Panc1 (cell line): ENCODE results near the gene PLEKHH2. TPM values are rescaled to one million over a fixed set of nuclear protein-coding genes. Genes with fewer than 3 reads are reported as not detected.

Source experiments
- ATAC-seq: fragments of 200-7000 bp; cut with Tn5 transposase; 2 replicates; pipeline ENCODE4 v1.9.1; 2020; ENCODE audit warnings: mild to moderate bottlenecking, moderate library complexity
- BruUV-seq: library from RNA; stranded (reverse); fragments of 400-500 nt; replicated peaks from 2 replicates; lab custom pipeline; 2021; lab: Mats Ljungman, UMichigan
- CTCF ChIA-PET: fragments of 300-600 bp; sonication (Branson Sonifier 250); formaldehyde crosslinking; loops from one replicate; lab custom pipeline; 2022; ENCODE audit warnings: antibody characterized with exemption; lab: Charles Lee
- POLR2A ChIA-PET: fragments of 300-600 bp; sonication (Branson Sonifier 250); formaldehyde crosslinking; loops from one replicate; lab custom pipeline; 2022; ENCODE audit warnings: antibody characterized with exemption; lab: Charles Lee
- DNase-seq: peaks from one replicate; pipeline ENCODE4 v3.0.0-alpha.2; 2010; ENCODE audit warnings: low read depth, low spot score
- H3K27ac ChIP-seq: 2 replicates; pipeline ENCODE4 v1.5.1; 2011; ENCODE audit warnings: mild to moderate bottlenecking, low read length, inconsistent platforms
- H3K27me3 ChIP-seq: fragments of 200-500 bp; sonication (Bioruptor generic); 2 replicates; pipeline ENCODE4 v1.6.0; 2014; ENCODE audit warnings: low read length, inconsistent platforms; ENCODE audit not compliant: control insufficient read depth, insufficient read depth
- H3K36me3 ChIP-seq: fragments of 200-500 bp; sonication (Bioruptor generic); 2 replicates; pipeline ENCODE4 v1.5.1; 2014; ENCODE audit warnings: inconsistent platforms, mild to moderate bottlenecking, low read length, moderate library complexity; ENCODE audit not compliant: control insufficient read depth, insufficient read depth
- H3K4me1 ChIP-seq: 2 replicates; pipeline ENCODE4 v1.5.1; 2011; ENCODE audit warnings: inconsistent platforms, mild to moderate bottlenecking, low read length, moderate library complexity; ENCODE audit not compliant: control insufficient read depth, insufficient read depth
- H3K4me3 ChIP-seq, 2 experiments: 2 replicates each; pipeline ENCODE4 v1.5.1; 2011 to 2012; ENCODE audit warnings: low read depth in 2 of 2, low read length in 2 of 2, mild to moderate bottlenecking in 2 of 2, inconsistent platforms in 1 of 2, moderate library complexity in 1 of 2
- H3K9me3 ChIP-seq: fragments of 200-500 bp; sonication (Bioruptor generic); 2 replicates; pipeline ENCODE4 v1.5.1; 2014; ENCODE audit warnings: low read depth, mild to moderate bottlenecking, inconsistent platforms, low read length, moderate library complexity; ENCODE audit not compliant: control insufficient read depth, insufficient read depth
- POLR2AphosphoS5 ChIP-seq: IDR thresholded peaks from 2 replicates; pipeline ENCODE4 v1.6.1; 2012; ENCODE audit warnings: mild to moderate bottlenecking, low read depth, low read length, moderate library complexity
- SIN3A ChIP-seq: IDR thresholded peaks from 2 replicates; pipeline ENCODE4 v1.6.1; 2012; ENCODE audit warnings: low read depth, mild to moderate bottlenecking, low read length, moderate library complexity, borderline replicate concordance; ENCODE audit not compliant: insufficient read depth
- TCF7L2 ChIP-seq: IDR thresholded peaks from 2 replicates; pipeline ENCODE4 v1.6.1; 2011; ENCODE audit warnings: mild to moderate bottlenecking, low read depth, low read length, inconsistent platforms
- in situ Hi-C: cut with HindIII; loops from 2 replicates; pipeline ENCODE4 v1.10.0; 2016; ENCODE audit warnings: low sequenced_read_pairs, low pct_unique_long_range_greater_than_20kb
- intact Hi-C: fragments of 100-400 bp; cut with micrococcal nuclease; formaldehyde crosslinking; loops from one replicate; pipeline ENCODE4 v1.10.0; 2022; ENCODE audit not compliant: unreplicated experiment
- total RNA-seq: library from RNA; stranded (reverse); gene quantifications from one replicate; pipeline ENCODE4 v1.2.1, GENCODE V29; 2021; ENCODE audit not compliant: unreplicated experiment
- TF ChIP-seq, protein P1 (sequence below): fragments of 450-650 bp; IDR thresholded peaks from 2 replicates; pipeline ENCODE4 v1.5.1; 2017; ENCODE audit warnings: mild to moderate bottlenecking
- TF ChIP-seq, protein P2 (sequence below), 2 experiments: IDR thresholded peaks; 2 replicates each; pipeline ENCODE4 v1.6.1; 2011 to 2012; ENCODE audit warnings: low read depth in 2 of 2, control low read depth in 1 of 2, low read length in 1 of 2, mild to moderate bottlenecking in 1 of 2, moderate library complexity in 1 of 2; ENCODE audit not compliant: insufficient read depth in 1 of 2

The PLEKHH2 gene
- total RNA-seq, 1 experiment from 2014 or later = 15.0 TPM

DNA sequence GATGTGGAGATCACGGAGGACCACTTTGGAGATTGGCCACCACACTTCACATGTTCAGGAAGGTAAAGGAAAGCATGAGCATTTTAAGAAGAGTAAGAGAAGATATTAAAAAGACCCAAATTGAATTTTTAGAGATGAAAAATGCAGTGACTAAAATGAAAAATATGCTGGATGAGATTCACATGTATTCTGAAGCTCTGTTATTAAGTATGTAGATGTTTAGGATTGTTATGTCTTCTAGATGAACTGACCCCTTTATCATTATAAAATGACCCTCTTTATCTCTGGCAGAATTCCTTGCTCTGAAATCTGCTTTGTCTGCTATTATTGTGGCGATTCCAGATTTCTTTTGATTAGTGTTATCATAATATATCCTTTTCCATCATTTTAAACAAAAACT is 100.8 kb downstream of the PLEKHH2 start:
- no peaks in the 10 kb centered on the region; the same call in none of the 2 replicates for H3K36me3 ChIP-seq
- BruUV-seq = no TSS peak
- no peak for ATAC-seq
- ChIA-PET CTCF (no interaction called here), POLR2A (no interaction called here)
- H3K27me3 ChIP-seq = no peaks in the 10 kb centered on the region
- TF ChIP-seq SIN3A (no peak), TCF7L2 (no peak), POLR2AphosphoS5 (no peak)
- TF ChIP-seq, protein P1, sequence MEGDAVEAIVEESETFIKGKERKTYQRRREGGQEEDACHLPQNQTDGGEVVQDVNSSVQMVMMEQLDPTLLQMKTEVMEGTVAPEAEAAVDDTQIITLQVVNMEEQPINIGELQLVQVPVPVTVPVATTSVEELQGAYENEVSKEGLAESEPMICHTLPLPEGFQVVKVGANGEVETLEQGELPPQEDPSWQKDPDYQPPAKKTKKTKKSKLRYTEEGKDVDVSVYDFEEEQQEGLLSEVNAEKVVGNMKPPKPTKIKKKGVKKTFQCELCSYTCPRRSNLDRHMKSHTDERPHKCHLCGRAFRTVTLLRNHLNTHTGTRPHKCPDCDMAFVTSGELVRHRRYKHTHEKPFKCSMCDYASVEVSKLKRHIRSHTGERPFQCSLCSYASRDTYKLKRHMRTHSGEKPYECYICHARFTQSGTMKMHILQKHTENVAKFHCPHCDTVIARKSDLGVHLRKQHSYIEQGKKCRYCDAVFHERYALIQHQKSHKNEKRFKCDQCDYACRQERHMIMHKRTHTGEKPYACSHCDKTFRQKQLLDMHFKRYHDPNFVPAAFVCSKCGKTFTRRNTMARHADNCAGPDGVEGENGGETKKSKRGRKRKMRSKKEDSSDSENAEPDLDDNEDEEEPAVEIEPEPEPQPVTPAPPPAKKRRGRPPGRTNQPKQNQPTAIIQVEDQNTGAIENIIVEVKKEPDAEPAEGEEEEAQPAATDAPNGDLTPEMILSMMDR = no peak
- TF ChIP-seq, protein P2, sequence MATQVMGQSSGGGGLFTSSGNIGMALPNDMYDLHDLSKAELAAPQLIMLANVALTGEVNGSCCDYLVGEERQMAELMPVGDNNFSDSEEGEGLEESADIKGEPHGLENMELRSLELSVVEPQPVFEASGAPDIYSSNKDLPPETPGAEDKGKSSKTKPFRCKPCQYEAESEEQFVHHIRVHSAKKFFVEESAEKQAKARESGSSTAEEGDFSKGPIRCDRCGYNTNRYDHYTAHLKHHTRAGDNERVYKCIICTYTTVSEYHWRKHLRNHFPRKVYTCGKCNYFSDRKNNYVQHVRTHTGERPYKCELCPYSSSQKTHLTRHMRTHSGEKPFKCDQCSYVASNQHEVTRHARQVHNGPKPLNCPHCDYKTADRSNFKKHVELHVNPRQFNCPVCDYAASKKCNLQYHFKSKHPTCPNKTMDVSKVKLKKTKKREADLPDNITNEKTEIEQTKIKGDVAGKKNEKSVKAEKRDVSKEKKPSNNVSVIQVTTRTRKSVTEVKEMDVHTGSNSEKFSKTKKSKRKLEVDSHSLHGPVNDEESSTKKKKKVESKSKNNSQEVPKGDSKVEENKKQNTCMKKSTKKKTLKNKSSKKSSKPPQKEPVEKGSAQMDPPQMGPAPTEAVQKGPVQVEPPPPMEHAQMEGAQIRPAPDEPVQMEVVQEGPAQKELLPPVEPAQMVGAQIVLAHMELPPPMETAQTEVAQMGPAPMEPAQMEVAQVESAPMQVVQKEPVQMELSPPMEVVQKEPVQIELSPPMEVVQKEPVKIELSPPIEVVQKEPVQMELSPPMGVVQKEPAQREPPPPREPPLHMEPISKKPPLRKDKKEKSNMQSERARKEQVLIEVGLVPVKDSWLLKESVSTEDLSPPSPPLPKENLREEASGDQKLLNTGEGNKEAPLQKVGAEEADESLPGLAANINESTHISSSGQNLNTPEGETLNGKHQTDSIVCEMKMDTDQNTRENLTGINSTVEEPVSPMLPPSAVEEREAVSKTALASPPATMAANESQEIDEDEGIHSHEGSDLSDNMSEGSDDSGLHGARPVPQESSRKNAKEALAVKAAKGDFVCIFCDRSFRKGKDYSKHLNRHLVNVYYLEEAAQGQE (IDR thresholded peaks at IDR 0.05; ENCODE audit: insufficient read depth in 1 of 2, low read depth in 2 of 2, low read length in 1 of 2) = no peak
- no peak overlapping the region for H3K27ac ChIP-seq
- no peak for DNase-seq
- H3K4me1 ChIP-seq = peaks cover 11% of the 10 kb centered on the region; the same call in 1 of the 2 replicates
- in situ Hi-C loops = no loop called here
- intact Hi-C loops = no loop called here
- H3K4me3 ChIP-seq = no peak overlapping the region
- H3K9me3 ChIP-seq = no peaks in the 10 kb centered on the region

DNA sequence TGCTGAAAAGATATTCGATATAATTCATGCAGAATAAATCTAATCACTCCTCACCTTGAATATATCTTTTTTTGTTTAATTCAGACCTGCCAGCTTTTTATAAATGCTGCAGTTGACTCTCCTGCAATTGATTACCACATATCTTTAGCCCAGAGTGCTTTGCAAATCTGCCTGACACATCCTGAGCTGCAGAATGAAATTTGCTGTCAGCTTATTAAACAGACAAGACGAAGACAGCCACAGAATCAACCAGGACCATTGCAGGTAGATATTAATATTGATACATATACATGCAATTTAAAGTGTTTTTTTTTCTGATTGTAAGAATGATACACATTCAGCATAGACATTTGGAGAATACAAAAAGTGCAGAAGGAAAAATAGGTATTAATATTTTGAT is 101.2 kb downstream of the PLEKHH2 start:
- TF ChIP-seq, protein P2 (IDR thresholded peaks at IDR 0.05; ENCODE audit: insufficient read depth in 1 of 2, low read depth in 2 of 2, low read length in 1 of 2) = no peak
- TF ChIP-seq TCF7L2 (no peak), POLR2AphosphoS5 (no peak), SIN3A (no peak)
- TF ChIP-seq, protein P1 = no peak
- Histone ChIP-seq H3K36me3 (no peaks in the 10 kb centered on the region; the same call in none of the 2 replicates), H3K4me1 (peaks cover 11% of the 10 kb centered on the region; the same call in 1 of the 2 replicates), H3K27me3 (no peaks in the 10 kb centered on the region), H3K9me3 (no peaks in the 10 kb centered on the region), H3K4me3 (no peak overlapping the region), H3K27ac (no peak overlapping the region)
- no peak for DNase-seq
- no peak for ATAC-seq
- BruUV-seq = no TSS peak
- in situ Hi-C loops = no loop called here
- POLR2A ChIA-PET = no interaction called here
- intact Hi-C loops = no loop called here
- CTCF ChIA-PET = no interaction called here
